Measurements from ENCODE around the gene PRKCA. TPM values are rescaled to one million over a fixed set of nuclear protein-coding genes. Genes with fewer than 3 reads are reported as not detected.

The PRKCA gene
- total and polyA plus RNA-seq, 9 of the 15 experiments (the other 6 are each of a cell fraction or from before 2014, with no cell fraction given), result 3.2 to 33.0 (median 17.8) TPM

DNA sequence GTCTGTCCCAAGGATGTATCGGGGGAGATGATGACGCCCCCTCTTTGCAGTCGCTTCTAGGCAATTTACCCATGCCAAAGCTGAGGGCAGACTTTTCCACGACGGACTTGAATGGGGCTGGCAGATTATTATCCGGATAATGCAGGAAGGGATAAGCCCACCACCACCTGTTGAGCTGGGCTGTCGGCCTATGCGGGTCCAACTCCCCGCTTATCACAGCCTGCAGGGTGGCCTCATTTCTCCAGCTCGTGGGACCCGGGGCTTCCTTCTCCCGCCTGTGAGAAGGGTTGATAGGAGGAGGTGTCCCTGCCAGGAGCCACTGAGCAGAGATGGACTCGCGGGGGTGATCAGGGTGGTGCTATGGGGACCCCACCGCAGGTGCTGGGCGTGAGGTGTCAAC is 533.1 kb downstream of the PRKCA start:
- DNase-seq (ENCODE audit: extremely low read depth in 1 of 4, low spot score in 3 of 4) (no peak), FAIRE-seq (no peak), ATAC-seq (no peak)
- WGBS (ENCODE audit: insufficient coverage, low coverage, missing lambda C conversion rate), result 15% methylated on average over 13 of the region's 16 CpGs
- H3K4me3 ChIP-seq, result no peak overlapping the region
- peaks cover 0 to 9% of the 10 kb centered on the region in 2 experiments; a peak in 2 of 5 replicates for H3K4me1 ChIP-seq (replicated peaks in 1 of 2; ENCODE audit: control insufficient read depth in 2 of 2, insufficient read depth in 2 of 2, low read length in 2 of 2)
- H3K9me3 ChIP-seq (replicated peaks; ENCODE audit: control insufficient read depth, insufficient read depth, low read depth, low read length), result no peaks in the 10 kb centered on the region
- no peaks in the 10 kb centered on the region for H3K9me1 ChIP-seq (ENCODE audit: control insufficient read depth, insufficient read depth, low read length)
- in situ Hi-C loops (cut with MboI) (no loop called here), intact Hi-C loops (cut with micrococcal nuclease) (no loop called here)
- POLR2A ChIA-PET, result interaction anchor here (1.1 to 1.2 kb wide), 2 partner anchors 9 to 30 kb away, joined by 3 read pairs; no protein-coding TSS in a partner anchor
- no TSS peak for BruUV-seq (replicated peaks)
- no peak for TF ChIP-seq ZC3H11A (IDR thresholded peaks at IDR 0.05; ENCODE audit: low read depth, low read length)
- TF ChIP-seq, protein P1, sequence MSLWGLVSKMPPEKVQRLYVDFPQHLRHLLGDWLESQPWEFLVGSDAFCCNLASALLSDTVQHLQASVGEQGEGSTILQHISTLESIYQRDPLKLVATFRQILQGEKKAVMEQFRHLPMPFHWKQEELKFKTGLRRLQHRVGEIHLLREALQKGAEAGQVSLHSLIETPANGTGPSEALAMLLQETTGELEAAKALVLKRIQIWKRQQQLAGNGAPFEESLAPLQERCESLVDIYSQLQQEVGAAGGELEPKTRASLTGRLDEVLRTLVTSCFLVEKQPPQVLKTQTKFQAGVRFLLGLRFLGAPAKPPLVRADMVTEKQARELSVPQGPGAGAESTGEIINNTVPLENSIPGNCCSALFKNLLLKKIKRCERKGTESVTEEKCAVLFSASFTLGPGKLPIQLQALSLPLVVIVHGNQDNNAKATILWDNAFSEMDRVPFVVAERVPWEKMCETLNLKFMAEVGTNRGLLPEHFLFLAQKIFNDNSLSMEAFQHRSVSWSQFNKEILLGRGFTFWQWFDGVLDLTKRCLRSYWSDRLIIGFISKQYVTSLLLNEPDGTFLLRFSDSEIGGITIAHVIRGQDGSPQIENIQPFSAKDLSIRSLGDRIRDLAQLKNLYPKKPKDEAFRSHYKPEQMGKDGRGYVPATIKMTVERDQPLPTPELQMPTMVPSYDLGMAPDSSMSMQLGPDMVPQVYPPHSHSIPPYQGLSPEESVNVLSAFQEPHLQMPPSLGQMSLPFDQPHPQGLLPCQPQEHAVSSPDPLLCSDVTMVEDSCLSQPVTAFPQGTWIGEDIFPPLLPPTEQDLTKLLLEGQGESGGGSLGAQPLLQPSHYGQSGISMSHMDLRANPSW (CRISPR knock-in tag; IDR thresholded peaks at IDR 0.05), result no peak
- no peak for TF ChIP-seq NR1H2 (CRISPR knock-in tag; IDR thresholded peaks at IDR 0.05)
- TF ChIP-seq ASH1L (IDR thresholded peaks at IDR 0.05; ENCODE audit: borderline replicate concordance, low read depth, partially characterized antibody), result no peak
- TF ChIP-seq FUS (optimal IDR thresholded peaks at IDR 0.05; ENCODE audit: low read depth, low read length), result no peak
- TF ChIP-seq GTF2A2 (tag; IDR thresholded peaks at IDR 0.05), result no peak
- TF ChIP-seq ARID1B (IDR thresholded peaks at IDR 0.05), result no peak
- TF ChIP-seq, protein P2, sequence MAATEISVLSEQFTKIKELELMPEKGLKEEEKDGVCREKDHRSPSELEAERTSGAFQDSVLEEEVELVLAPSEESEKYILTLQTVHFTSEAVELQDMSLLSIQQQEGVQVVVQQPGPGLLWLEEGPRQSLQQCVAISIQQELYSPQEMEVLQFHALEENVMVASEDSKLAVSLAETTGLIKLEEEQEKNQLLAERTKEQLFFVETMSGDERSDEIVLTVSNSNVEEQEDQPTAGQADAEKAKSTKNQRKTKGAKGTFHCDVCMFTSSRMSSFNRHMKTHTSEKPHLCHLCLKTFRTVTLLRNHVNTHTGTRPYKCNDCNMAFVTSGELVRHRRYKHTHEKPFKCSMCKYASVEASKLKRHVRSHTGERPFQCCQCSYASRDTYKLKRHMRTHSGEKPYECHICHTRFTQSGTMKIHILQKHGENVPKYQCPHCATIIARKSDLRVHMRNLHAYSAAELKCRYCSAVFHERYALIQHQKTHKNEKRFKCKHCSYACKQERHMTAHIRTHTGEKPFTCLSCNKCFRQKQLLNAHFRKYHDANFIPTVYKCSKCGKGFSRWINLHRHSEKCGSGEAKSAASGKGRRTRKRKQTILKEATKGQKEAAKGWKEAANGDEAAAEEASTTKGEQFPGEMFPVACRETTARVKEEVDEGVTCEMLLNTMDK (IDR thresholded peaks at IDR 0.05; ENCODE audit: borderline replicate concordance, insufficient read depth, low read depth, low read length, poor library complexity, severe bottlenecking), result no peak
- no peak for TF ChIP-seq ZSCAN32 (CRISPR knock-in tag; IDR thresholded peaks at IDR 0.05)
- TF ChIP-seq, protein P3, sequence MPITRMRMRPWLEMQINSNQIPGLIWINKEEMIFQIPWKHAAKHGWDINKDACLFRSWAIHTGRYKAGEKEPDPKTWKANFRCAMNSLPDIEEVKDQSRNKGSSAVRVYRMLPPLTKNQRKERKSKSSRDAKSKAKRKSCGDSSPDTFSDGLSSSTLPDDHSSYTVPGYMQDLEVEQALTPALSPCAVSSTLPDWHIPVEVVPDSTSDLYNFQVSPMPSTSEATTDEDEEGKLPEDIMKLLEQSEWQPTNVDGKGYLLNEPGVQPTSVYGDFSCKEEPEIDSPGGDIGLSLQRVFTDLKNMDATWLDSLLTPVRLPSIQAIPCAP (CRISPR knock-in tag; IDR thresholded peaks at IDR 0.05; ENCODE audit: borderline replicate concordance), result no peak
- TF ChIP-seq EZH2 (IDR thresholded peaks at IDR 0.05; ENCODE audit: borderline replicate concordance, low read depth, low read length), result no peak
- no peak for TF ChIP-seq RBFOX2 (IDR thresholded peaks at IDR 0.05; ENCODE audit: low read depth, low read length)
- no peak for TF ChIP-seq WHSC1 (IDR thresholded peaks at IDR 0.05; ENCODE audit: low read length)
- TF ChIP-seq FOXP1 (CRISPR knock-in tag; IDR thresholded peaks at IDR 0.05), result no peak
- TF ChIP-seq ATF7 (IDR thresholded peaks at IDR 0.05), result no peak
- no peaks in the 10 kb centered on the region for H3K36me3 ChIP-seq (ENCODE audit: control insufficient read depth, insufficient read depth, low read length)
- H3K27me3 ChIP-seq (ENCODE audit: control insufficient read depth in 2 of 2, insufficient read depth in 2 of 2, low read length in 2 of 2), result peaks cover 18 to 75% of the 10 kb centered on the region in 2 experiments
- no peak overlapping the region for H2AFZ ChIP-seq (ENCODE audit: low read depth, low read length)
- CTCF ChIA-PET (ENCODE audit: low intra/inter-chr PET ratio), result no interaction called here
- H3K27ac ChIP-seq (ENCODE audit: extremely low read depth, low read depth, low read length), result no peak overlapping the region
- no peaks in the 10 kb centered on the region for H3K79me2 ChIP-seq (ENCODE audit: control insufficient read depth, insufficient read depth, low read length)
- H4K20me1 ChIP-seq (replicated peaks; ENCODE audit: control insufficient read depth, insufficient read depth, low read length), result peaks cover 29% of the 10 kb centered on the region
- H3K4me2 ChIP-seq (ENCODE audit: insufficient read depth, low read length), result no peak overlapping the region
- H3K9ac ChIP-seq (ENCODE audit: insufficient read depth in 1 of 2, low read depth in 2 of 2, low read length in 2 of 2), result no peak overlapping the region

All from K562 (cell line).